A673 (cell line): ENCODE results near the gene ZNF80.

Experiments used
- CTCF ChIP-seq: fragments of 300-800, 200-600 bp; sonication (generic); conservative IDR thresholded peaks from 2 replicates; pipeline ENCODE4 v1.5.1; 2017; ENCODE audit warnings: low read depth, mild to moderate bottlenecking, antibody characterized with exemption, low read length, moderate library complexity, mixed read lengths
- EZH2 ChIP-seq: fragments of 200-600 bp; sonication (generic); IDR thresholded peaks from 2 replicates; pipeline ENCODE4 v1.6.1; 2017; ENCODE audit warnings: borderline replicate concordance, low read depth, mild to moderate bottlenecking, mixed read lengths, antibody characterized with exemption, low read length; ENCODE audit not compliant: poor library complexity, severe bottlenecking

- TF ChIP-seq CTCF (no peak), EZH2 (no peak)
Observed at GRCh38 chr3:114241262-114241661, 3.9 kb upstream of the ZNF80 start.
